Measurements from ENCODE around the gene EFHD2. TPM values are rescaled to one million over a fixed set of nuclear protein-coding genes. Genes with fewer than 3 reads are reported as not detected.

Gene EFHD2
- total RNA-seq, 2 experiments from 2014 or later = 43.1 to 48.6 TPM

DNA sequence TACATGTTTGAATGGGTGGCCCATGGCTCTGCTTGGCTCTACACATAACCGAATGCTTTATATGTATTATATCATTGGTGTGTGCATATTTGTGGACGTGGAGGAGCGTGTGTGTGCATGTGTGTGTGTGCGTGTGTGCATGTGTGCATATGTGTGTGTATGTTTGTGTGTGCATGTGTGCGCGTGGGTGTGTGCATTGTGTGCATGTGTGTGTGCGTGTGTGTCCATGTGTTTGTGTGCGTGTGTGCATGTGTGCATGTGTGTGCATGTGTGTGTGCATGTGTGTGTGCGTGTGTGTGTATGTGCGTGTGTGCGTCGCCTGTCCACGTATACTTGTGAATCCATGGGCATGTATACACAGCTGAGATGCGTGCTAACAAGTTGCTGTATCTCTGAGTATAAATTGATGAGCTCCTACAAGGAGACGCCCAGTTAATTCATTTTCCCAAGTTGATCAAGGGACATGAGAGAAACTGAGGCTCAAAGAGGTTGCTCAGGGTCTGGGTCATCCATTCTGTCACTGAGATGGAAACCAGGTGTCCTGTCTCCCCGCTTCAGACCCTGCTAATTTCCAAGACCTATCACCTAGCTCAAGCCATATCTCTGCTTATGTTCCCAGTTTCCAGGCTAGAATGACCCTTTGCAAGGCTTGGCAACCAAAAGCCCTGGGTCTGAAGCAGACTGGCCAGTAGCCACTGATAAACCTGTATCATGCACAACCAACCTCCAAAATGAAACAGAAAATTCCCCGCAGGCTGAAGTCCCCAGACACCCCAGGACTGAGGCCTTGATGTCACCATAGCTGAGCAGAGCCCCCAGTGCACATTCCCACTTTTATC is 25.8 kb downstream of the EFHD2 start:
- no peak overlapping the region for H3K27ac Mint-ChIP-seq
- intact Hi-C loops (cut with DNase I, micrococcal nuclease) = loop anchor here in 1 of 2 experiments (10.0 kb wide), 1 partner anchor 311 kb away; no protein-coding TSS in a partner anchor
- no peaks in the 10 kb centered on the region for H3K36me3 Mint-ChIP-seq (ENCODE audit: low read depth)
- H3K27me3 Mint-ChIP-seq = no peaks in the 10 kb centered on the region
- ChIA-PET CTCF (interaction anchor here (1.2 to 13.3 kb wide), 2 partner anchors 10 to 115 kb away, joined by 4 to 183 read pairs; no protein-coding TSS in a partner anchor), POLR2A (interaction anchor here (0.8 kb wide), 1 partner anchor 99 kb away, joined by 4 read pairs; no protein-coding TSS in a partner anchor)
- H3K4me3 Mint-ChIP-seq = no peak overlapping the region
- H3K4me1 Mint-ChIP-seq = no peaks in the 10 kb centered on the region
- no peak for ATAC-seq
- H3K9me3 Mint-ChIP-seq (ENCODE audit: low read depth) = no peaks in the 10 kb centered on the region
- DNase-seq = no peak

DNA sequence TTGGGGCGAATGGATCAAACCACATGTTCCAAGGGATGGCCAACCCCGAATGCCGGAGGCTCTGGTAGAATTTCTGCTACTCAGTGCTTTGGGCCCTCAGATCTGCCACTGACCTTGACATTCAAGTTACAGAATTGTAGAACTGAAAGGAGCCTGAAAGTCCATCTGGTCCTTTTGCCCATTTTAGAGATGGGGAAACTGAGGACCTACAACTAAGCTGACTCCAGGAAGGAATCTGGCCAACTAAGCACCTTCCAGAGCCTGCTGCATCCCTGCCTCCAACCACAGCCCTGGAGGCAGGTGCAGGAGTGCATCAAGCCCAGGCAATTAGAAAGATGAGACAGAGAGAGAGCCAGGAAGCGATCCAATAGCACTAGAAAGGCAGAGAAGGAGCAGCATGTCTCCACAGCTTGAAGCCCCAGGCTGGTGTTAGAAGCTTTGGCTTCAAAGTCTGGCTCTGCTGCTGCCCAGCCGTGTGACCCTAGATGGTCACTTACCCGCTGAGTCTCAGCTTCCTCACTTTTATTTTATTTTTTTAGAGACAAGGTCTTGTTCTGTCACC is 27.3 kb downstream of the EFHD2 start:
- CTCF ChIA-PET = interaction anchor here (0.6 to 13.3 kb wide), 3 partner anchors 63 to 163 kb away, joined by 3 to 183 read pairs (median 3); no protein-coding TSS in a partner anchor
- no peaks in the 10 kb centered on the region for H3K36me3 Mint-ChIP-seq (ENCODE audit: low read depth)
- intact Hi-C loops (cut with DNase I, micrococcal nuclease) = loop anchor here in 1 of 2 experiments (10.0 kb wide), 1 partner anchor 312 kb away; no protein-coding TSS in a partner anchor

DNA sequence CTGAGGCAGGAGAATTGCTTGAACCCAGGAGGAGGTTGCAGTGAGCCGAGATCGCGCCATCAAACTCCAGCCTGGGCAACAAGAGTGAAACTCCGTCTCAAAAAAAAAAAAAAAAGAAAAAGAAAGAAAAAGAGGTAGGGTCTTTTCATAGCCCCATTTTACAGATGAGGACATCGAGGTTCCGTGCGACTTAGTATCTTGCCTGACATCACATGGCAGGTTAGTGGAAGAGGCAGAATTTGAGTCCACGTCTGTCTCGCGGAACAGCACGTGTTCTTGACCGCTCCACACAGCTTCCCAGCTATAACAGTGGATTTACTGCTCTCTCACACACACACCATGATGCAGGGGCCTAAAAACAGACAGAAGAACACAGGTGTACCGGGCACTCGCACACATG is 29.6 kb downstream of the EFHD2 start:
- POLR2A ChIA-PET = no interaction called here
- no peaks in the 10 kb centered on the region for H3K36me3 Mint-ChIP-seq (ENCODE audit: low read depth)

More for the DNA sequence above, 27.3 kb downstream of the EFHD2 start:
- Mint-ChIP-seq H3K9me3 (ENCODE audit: low read depth) (no peaks in the 10 kb centered on the region), H3K4me3 (no peak overlapping the region), H3K4me1 (no peaks in the 10 kb centered on the region), H3K27me3 (no peaks in the 10 kb centered on the region), H3K27ac (no peak overlapping the region)
- ATAC-seq (no peak), DNase-seq (no peak)
- POLR2A ChIA-PET = no interaction called here

DNA sequence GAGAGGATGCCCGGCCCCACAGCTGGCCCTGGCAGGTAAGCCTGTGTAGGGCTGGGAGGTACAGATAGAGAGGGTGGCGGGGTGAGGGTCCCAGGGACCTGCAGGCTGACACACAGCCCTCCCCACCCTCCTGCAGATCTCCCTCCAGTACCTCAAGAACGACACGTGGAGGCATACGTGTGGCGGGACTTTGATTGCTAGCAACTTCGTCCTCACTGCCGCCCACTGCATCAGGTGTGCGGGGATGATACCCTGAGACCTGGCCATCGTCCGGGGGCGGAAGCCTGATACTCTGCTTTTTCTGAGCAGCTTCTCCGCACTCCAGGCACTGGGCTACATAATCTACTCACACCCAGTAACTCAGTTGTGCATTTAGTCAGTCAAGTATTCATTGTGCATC is 30.7 kb downstream of the EFHD2 start:
- intact Hi-C loops (cut with DNase I, micrococcal nuclease) = no loop called here
- Mint-ChIP-seq H3K9me3 (ENCODE audit: low read depth) (no peaks in the 10 kb centered on the region), H3K36me3 (ENCODE audit: low read depth) (no peaks in the 10 kb centered on the region), H3K4me3 (no peak overlapping the region), H3K27ac (no peak overlapping the region), H3K4me1 (no peaks in the 10 kb centered on the region), H3K27me3 (no peaks in the 10 kb centered on the region)
- CTCF ChIA-PET = no interaction called here
- POLR2A ChIA-PET = no interaction called here
- ATAC-seq (no peak), DNase-seq (no peak)

More for the DNA sequence above, 29.6 kb downstream of the EFHD2 start:
- Mint-ChIP-seq H3K4me3 (no peak overlapping the region), H3K27me3 (no peaks in the 10 kb centered on the region), H3K9me3 (ENCODE audit: low read depth) (no peaks in the 10 kb centered on the region), H3K4me1 (no peaks in the 10 kb centered on the region), H3K27ac (no peak overlapping the region)
- CTCF ChIA-PET = no interaction called here
- DNase-seq = no peak
- ATAC-seq = no peak
- intact Hi-C loops (cut with DNase I, micrococcal nuclease) = loop anchor here in 1 of 2 experiments (10.0 kb wide), 1 partner anchor 315 kb away; no protein-coding TSS in a partner anchor

DNA sequence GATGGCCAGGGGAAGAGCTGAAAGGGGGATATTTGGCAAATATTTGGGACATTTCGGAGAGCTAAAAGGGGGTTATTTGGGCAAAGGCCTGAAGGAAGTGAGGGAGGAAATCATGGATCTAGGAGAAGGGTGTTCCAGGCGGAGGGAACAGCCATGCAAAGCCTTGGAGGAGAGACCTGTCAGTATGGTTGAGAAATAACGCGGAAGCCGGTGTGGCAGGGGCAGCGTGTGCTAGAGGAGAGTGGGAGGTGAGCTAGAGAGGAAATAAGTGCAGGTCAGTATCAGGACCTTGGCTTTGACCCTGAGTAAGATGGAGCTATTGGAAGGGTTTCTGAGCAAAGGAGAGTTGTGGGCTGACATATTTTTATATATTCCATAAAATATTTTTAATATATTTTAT is 31.6 kb downstream of the EFHD2 start:
- POLR2A ChIA-PET = interaction anchor here (0.7 kb wide), 1 partner anchor 1819 kb away, joined by 4 read pairs; no protein-coding TSS in a partner anchor
- DNase-seq (no peak), ATAC-seq (no peak)
- peaks cover 4% of the 10 kb centered on the region for H3K27me3 Mint-ChIP-seq
- no peak overlapping the region for H3K4me3 Mint-ChIP-seq
- H3K27ac Mint-ChIP-seq = no peak overlapping the region
- H3K36me3 Mint-ChIP-seq (ENCODE audit: low read depth) = no peaks in the 10 kb centered on the region
- no peaks in the 10 kb centered on the region for H3K9me3 Mint-ChIP-seq (ENCODE audit: low read depth)
- intact Hi-C loops (cut with DNase I, micrococcal nuclease) = no loop called here
- no peaks in the 10 kb centered on the region for H3K4me1 Mint-ChIP-seq
- CTCF ChIA-PET = interaction anchor here (0.7 kb wide), 1 partner anchor 118 kb away, joined by 6 read pairs; no protein-coding TSS in a partner anchor

DNA sequence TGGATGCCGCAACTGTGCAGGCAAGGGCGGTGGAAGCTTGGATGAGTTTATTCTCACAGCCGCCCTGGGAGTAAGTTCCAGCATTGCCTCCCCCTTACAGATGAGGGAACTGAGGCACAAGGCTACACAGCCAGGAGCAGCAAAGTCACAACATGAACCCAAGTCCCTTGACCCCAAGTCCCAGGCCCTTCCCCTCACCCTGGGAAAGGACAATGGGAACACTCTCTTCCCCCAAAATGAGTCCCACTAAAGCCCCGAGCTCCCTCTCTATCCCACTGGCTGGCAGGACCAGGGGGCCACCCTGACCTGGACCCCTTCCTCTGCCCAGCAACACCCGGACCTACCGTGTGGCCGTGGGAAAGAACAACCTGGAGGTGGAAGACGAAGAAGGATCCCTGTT is 32.4 kb downstream of the EFHD2 start:
- no peak overlapping the region for H3K4me3 Mint-ChIP-seq
- H3K4me1 Mint-ChIP-seq = no peaks in the 10 kb centered on the region
- ATAC-seq (no peak), DNase-seq (no peak)
- peaks cover 4% of the 10 kb centered on the region for H3K27me3 Mint-ChIP-seq
- H3K36me3 Mint-ChIP-seq (ENCODE audit: low read depth) = no peaks in the 10 kb centered on the region
- CTCF ChIA-PET = no interaction called here
- intact Hi-C loops (cut with DNase I, micrococcal nuclease) = no loop called here
- no peaks in the 10 kb centered on the region for H3K9me3 Mint-ChIP-seq (ENCODE audit: low read depth)
- POLR2A ChIA-PET = interaction anchor here (0.7 kb wide), 1 partner anchor 1820 kb away, joined by 4 read pairs; no protein-coding TSS in a partner anchor
- no peak overlapping the region for H3K27ac Mint-ChIP-seq

DNA sequence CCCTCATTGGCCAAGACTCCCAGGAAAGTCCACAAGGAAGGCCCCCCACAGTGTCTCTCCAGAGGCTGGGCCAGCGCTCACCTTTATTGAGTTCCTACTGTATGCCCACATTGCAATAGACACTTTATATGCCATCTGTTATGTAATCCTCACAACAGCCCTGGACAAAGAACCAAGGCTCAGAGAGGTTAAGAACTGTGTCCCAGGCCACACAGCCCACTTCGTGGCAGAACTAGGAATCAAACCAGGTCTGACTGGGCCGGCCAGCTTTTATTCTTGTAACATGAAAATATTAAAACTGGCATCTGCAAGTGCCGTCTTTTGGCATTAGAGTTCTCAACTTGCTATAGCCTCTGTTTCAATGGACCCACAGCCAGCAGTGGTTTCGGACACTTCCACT is 33.1 kb downstream of the EFHD2 start:
- no peaks in the 10 kb centered on the region for H3K4me1 Mint-ChIP-seq
- H3K27ac Mint-ChIP-seq = no peak overlapping the region
- no peak for ATAC-seq
- DNase-seq = no peak
- H3K9me3 Mint-ChIP-seq (ENCODE audit: low read depth) = no peaks in the 10 kb centered on the region
- ChIA-PET CTCF (interaction anchor here (1.0 to 1.1 kb wide), 2 partner anchors 8 to 120 kb away, joined by 4 read pairs; no protein-coding TSS in a partner anchor), POLR2A (no interaction called here)
- peaks cover 7% of the 10 kb centered on the region for H3K27me3 Mint-ChIP-seq
- no peak overlapping the region for H3K4me3 Mint-ChIP-seq
- no peaks in the 10 kb centered on the region for H3K36me3 Mint-ChIP-seq (ENCODE audit: low read depth)
- intact Hi-C loops (cut with DNase I, micrococcal nuclease) = no loop called here

DNA sequence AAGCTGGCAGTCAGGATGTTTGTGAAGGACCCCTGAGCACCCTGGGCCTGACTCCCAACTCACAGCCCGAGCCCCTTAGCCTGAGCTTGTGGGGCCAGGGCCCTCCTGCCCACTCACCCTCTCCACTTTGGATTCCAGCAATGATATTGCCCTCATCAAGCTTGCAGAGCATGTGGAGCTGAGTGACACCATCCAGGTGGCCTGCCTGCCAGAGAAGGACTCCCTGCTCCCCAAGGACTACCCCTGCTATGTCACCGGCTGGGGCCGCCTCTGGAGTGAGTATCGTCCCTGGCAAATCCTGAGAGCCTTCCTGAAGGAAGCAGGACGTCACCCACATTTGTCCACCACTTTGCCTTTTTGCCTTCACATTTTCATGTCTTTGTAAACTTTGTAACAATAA is 33.6 kb downstream of the EFHD2 start:
- no peaks in the 10 kb centered on the region for H3K36me3 Mint-ChIP-seq (ENCODE audit: low read depth)
- intact Hi-C loops (cut with DNase I, micrococcal nuclease) = no loop called here
- H3K4me3 Mint-ChIP-seq = no peak overlapping the region
- ATAC-seq (no peak), DNase-seq (no peak)
- no peak overlapping the region for H3K27ac Mint-ChIP-seq
- no peaks in the 10 kb centered on the region for H3K9me3 Mint-ChIP-seq (ENCODE audit: low read depth)
- CTCF ChIA-PET = interaction anchor here (1.0 to 1.9 kb wide), 3 partner anchors 9 to 120 kb away, joined by 4 to 8 read pairs (median 4); no protein-coding TSS in a partner anchor
- H3K27me3 Mint-ChIP-seq = peaks cover 7% of the 10 kb centered on the region
- POLR2A ChIA-PET = no interaction called here
- no peaks in the 10 kb centered on the region for H3K4me1 Mint-ChIP-seq

DNA sequence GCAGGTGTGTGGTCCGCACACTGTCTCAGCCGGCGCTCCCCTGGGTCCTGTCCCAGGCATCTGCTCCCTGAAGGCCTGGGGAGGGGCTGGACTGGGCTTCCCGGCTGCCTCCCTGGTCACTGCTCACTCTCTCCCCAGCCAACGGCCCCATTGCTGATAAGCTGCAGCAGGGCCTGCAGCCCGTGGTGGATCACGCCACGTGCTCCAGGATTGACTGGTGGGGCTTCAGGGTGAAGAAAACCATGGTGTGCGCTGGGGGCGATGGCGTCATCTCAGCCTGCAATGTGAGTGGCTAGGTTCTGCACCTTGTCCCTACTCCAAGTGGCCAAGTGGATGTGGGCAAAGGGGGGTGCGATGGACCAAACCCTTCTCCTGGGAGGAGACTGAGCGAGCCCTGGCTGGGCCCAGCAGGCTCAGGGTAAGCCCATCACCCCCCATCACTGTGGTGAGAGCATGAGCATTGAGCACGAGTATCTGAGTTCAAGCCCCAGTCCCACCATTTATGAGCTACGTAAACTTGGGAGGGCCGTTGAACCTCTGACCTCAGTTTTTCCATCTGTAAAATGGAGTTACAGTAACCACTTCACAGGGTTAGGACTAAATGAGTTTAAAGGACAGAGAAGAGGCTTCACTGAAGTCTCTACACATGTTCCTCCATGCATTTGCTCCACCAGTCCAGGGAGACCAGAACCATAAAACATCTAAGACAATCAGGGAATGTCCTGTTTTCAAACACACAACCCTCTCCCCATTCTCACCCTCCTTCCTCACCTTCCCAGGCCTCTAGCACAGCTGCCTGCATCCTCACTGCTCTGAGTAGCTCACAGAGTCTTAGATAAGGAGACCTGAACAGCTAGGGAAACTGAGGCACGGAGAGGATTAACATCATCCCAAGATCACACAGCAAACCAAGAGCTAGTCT is 35.0 kb downstream of the EFHD2 start:
- peaks cover 7% of the 10 kb centered on the region for H3K27me3 Mint-ChIP-seq
- intact Hi-C loops (cut with DNase I, micrococcal nuclease) = no loop called here
- H3K4me3 Mint-ChIP-seq = no peak overlapping the region
- CTCF ChIA-PET = interaction anchor here (0.6 to 1.9 kb wide), 3 partner anchors 13 to 140 kb away, joined by 3 to 8 read pairs (median 4); no protein-coding TSS in a partner anchor
- POLR2A ChIA-PET = no interaction called here
- ATAC-seq (no peak), DNase-seq (no peak)
- H3K27ac Mint-ChIP-seq = no peak overlapping the region
- H3K4me1 Mint-ChIP-seq = no peaks in the 10 kb centered on the region
- H3K9me3 Mint-ChIP-seq (ENCODE audit: low read depth) = no peaks in the 10 kb centered on the region
- no peaks in the 10 kb centered on the region for H3K36me3 Mint-ChIP-seq (ENCODE audit: low read depth)

DNA sequence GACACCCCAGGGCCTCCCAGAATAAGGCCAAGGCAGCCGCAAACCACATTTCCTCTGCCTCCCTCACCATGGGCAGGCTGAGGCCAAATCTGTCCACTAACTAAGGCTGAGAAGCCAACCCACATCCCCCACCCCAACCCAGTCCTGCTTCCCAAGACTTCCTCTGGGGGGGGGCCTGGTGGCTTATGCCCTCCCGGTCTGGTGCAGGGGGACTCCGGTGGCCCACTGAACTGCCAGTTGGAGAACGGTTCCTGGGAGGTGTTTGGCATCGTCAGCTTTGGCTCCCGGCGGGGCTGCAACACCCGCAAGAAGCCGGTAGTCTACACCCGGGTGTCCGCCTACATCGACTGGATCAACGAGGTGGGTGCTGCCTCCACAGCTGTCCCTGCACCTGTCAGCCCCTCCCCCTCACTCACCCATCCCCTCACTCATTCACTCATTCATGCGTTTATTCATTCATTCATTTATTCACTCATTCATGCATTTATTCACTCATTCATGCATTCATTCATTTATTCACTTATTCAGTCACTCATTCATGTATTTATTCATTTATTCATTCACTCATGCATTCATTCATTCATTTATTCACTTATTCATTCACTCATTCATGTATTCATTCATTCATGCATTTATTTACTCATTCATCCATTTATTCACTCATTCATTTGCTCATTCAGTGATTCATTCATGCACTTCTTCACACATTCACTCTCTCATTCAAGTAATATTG is 35.9 kb downstream of the EFHD2 start:
- ChIA-PET POLR2A (no interaction called here), CTCF (interaction anchor here (0.6 kb wide), 1 partner anchor 141 kb away, joined by 4 read pairs; no protein-coding TSS in a partner anchor)
- ATAC-seq (no peak), DNase-seq (no peak)
- H3K9me3 Mint-ChIP-seq (ENCODE audit: low read depth) = no peaks in the 10 kb centered on the region
- H3K36me3 Mint-ChIP-seq (ENCODE audit: low read depth) = no peaks in the 10 kb centered on the region
- no peaks in the 10 kb centered on the region for H3K4me1 Mint-ChIP-seq
- intact Hi-C loops (cut with DNase I, micrococcal nuclease) = no loop called here
- H3K27ac Mint-ChIP-seq = no peak overlapping the region
- H3K4me3 Mint-ChIP-seq = no peak overlapping the region
- H3K27me3 Mint-ChIP-seq = peaks cover 7% of the 10 kb centered on the region
